Gastrocnemius medialis (tissue), 4 donors: ENCODE results near the gene ADAM20.

Experiments used
- POLR2A ChIP-seq, 2 donors: fragments of 450-650 bp; IDR thresholded peaks; one replicate each; pipeline ENCODE4 v1.6.1; 2017; ENCODE audit warnings: antibody characterized with exemption in 2 of 2, mild to moderate bottlenecking in 2 of 2, moderate library complexity in 2 of 2
- TF ChIP-seq, protein P1 (sequence below), 5 experiments: fragments of 450-650 bp in 3 of 5; fragments of 200-600 bp in 2 of 5; sonication (generic) in 2 of 5; IDR thresholded peaks in 4 of 5; conservative IDR thresholded peaks in 1 of 5; 1 replicate in 4 of 5; 2 replicates in 1 of 5; pipeline ENCODE4 v1.5.1; 2016 to 2019; ENCODE audit warnings: antibody characterized with exemption in 5 of 5, mild to moderate bottlenecking in 3 of 5, moderate library complexity in 3 of 5

DNA sequence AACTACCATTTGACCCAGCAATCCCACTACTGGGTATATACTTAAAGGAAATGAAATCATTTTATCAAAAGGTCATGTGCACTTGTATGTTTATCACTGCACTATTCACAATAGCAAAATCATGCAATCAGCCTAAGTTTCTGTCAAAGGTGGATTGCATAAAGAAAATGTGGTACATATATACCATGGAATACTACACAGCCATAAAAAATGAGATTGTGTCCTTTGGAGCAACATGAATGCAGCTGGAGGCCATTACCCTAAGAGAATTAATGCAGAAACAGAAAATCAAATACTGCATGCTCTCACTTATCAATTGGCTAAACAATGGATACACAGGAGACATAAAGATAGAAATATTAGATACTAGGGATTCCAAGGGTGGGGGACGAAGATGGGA, 38.2 kb upstream of the ADAM20 start:
- TF ChIP-seq, protein P1, sequence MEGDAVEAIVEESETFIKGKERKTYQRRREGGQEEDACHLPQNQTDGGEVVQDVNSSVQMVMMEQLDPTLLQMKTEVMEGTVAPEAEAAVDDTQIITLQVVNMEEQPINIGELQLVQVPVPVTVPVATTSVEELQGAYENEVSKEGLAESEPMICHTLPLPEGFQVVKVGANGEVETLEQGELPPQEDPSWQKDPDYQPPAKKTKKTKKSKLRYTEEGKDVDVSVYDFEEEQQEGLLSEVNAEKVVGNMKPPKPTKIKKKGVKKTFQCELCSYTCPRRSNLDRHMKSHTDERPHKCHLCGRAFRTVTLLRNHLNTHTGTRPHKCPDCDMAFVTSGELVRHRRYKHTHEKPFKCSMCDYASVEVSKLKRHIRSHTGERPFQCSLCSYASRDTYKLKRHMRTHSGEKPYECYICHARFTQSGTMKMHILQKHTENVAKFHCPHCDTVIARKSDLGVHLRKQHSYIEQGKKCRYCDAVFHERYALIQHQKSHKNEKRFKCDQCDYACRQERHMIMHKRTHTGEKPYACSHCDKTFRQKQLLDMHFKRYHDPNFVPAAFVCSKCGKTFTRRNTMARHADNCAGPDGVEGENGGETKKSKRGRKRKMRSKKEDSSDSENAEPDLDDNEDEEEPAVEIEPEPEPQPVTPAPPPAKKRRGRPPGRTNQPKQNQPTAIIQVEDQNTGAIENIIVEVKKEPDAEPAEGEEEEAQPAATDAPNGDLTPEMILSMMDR (IDR thresholded peaks at IDR 0.05 in 4 of 5, conservative IDR thresholded peaks at IDR 0.05 in 1 of 5): no peak
- TF ChIP-seq POLR2A (IDR thresholded peaks at IDR 0.05): no peak
